AG09319 (cell line): ENCODE results near the gene SMARCC1.

Experiments used
- DNase-seq: peaks from one replicate; pipeline ENCODE4 v3.0.0-alpha.2; 2010; ENCODE audit warnings: low read depth; ENCODE audit errors: extremely low read depth
- TF ChIP-seq, protein P1 (sequence below): IDR thresholded peaks from 2 replicates; pipeline ENCODE4 v1.5.1; 2011; ENCODE audit warnings: low read depth, mild to moderate bottlenecking, inconsistent platforms, low read length, moderate library complexity

Gene SMARCC1

GRCh38 chr3:47645551-47645950, 136.1 kb downstream of the SMARCC1 start:
- DNase-seq, result no peak
- TF ChIP-seq, protein P1, sequence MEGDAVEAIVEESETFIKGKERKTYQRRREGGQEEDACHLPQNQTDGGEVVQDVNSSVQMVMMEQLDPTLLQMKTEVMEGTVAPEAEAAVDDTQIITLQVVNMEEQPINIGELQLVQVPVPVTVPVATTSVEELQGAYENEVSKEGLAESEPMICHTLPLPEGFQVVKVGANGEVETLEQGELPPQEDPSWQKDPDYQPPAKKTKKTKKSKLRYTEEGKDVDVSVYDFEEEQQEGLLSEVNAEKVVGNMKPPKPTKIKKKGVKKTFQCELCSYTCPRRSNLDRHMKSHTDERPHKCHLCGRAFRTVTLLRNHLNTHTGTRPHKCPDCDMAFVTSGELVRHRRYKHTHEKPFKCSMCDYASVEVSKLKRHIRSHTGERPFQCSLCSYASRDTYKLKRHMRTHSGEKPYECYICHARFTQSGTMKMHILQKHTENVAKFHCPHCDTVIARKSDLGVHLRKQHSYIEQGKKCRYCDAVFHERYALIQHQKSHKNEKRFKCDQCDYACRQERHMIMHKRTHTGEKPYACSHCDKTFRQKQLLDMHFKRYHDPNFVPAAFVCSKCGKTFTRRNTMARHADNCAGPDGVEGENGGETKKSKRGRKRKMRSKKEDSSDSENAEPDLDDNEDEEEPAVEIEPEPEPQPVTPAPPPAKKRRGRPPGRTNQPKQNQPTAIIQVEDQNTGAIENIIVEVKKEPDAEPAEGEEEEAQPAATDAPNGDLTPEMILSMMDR, result no peak

- TF ChIP-seq, protein P1, result no peak
- no peak for DNase-seq
Measured at GRCh38 chr3:47643092-47643491, 138.6 kb downstream of the SMARCC1 start.

DNA sequence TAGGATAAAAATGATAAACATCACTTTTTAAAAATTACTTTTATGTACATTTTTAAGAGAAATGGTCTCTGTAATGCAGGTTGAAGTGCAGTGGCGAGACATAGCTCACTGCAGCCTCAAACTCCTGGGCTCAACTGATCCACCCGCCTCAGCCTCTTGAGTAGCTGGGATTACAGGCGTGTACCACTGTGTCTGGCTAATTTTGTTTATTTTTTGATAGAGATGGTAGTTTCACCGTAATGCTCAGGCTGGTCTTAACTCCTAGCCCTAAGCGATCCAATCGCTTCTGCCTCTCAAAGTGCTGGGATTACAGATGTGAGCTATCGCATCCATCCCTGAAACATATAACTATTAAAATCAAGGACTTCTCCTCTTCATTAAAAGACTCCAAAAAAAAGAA, 140.0 kb downstream of the SMARCC1 start:
- DNase-seq, result no peak
- TF ChIP-seq, protein P1, result no peak

GRCh38 chr3:47636921-47637320, 144.8 kb downstream of the SMARCC1 start:
- TF ChIP-seq, protein P1, result no peak
- DNase-seq, result no peak

DNA sequence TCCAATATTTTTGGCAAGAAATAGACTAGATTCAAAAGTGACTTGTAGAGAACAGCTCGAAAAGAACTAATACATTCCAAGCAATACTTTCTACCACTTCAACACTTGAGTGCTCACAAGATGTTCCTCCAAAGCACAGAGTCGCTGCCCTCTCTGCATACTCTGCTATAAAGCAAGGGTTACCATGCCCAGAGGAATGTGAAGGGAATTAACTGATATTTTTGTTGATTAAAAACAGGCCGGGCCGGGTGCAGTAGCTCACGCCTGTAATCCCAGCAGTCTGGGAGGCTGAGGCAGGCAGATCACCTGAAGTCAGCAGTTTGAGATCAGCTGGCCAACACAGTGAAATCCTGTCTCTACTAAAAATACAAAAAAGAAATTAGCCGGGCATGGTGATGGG, 145.5 kb downstream of the SMARCC1 start:
- TF ChIP-seq, protein P1, result no peak
- DNase-seq, result no peak

DNA sequence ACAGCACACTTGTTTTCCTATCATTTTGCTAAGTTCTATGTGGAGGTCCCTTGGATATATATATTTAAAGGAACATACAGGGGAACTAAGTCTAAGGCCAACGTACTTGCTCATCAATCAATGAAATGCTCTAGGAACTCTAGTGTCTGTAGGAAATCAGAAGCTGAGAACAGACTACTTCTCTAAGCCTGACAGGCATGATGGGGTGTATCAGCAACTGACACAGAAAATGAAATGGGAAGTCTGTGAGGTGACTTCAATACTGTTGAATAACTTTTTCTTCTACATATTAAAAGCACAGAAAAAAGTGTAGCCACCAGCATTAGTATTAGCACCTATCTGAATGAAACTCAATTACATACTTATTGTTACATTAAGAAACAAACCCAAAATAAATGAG, 146.2 kb downstream of the SMARCC1 start:
- TF ChIP-seq, protein P1, result no peak

GRCh38 chr3:47634996-47635395, 146.7 kb downstream of the SMARCC1 start:
- DNase-seq, result no peak
- TF ChIP-seq, protein P1, result no peak

More for the DNA sequence above, 146.2 kb downstream of the SMARCC1 start:
- DNase-seq, result no peak
